Endothelial cell of umbilical vein (primary cell): ENCODE results near the gene CTIF. TPM values are rescaled to one million over a fixed set of nuclear protein-coding genes. Genes with fewer than 3 reads are reported as not detected.

Source experiments
- BruUV-seq: library from RNA; stranded (reverse); fragments of 400-500 nt; replicated peaks from 2 replicates; lab custom pipeline; 2021; lab: Mats Ljungman, UMichigan
- CTCF ChIA-PET: fragments of 300-600, 350-600 bp; sonication (Branson Sonifier 250); formaldehyde crosslinking; loops from one replicate; lab custom pipeline; 2021; ENCODE audit warnings: antibody characterized with exemption, inconsistent platforms; lab: Charles Lee
- POLR2A ChIA-PET: fragments of 300-600, 350-600 bp; sonication (Branson Sonifier 250); formaldehyde crosslinking; loops from one replicate; lab custom pipeline; 2021; ENCODE audit warnings: antibody characterized with exemption, inconsistent platforms; lab: Charles Lee
- DNase-seq: peaks from one replicate; pipeline ENCODE4 v3.0.0-alpha.2; 2011; ENCODE audit warnings: low read depth, low spot score
- FAIRE-seq: peaks from 2 replicates; lab custom pipeline; 2011; peaks lifted over from hg19 to GRCh38; lab: Jason Lieb, UNC
- H2AFZ ChIP-seq: 2 replicates; pipeline ENCODE4 v1.6.0; 2012; ENCODE audit warnings: low read depth, low read length, control low read depth, inconsistent platforms
- H3K27ac ChIP-seq: 2 replicates; pipeline ENCODE4 v1.5.1; 2011; ENCODE audit warnings: low read depth, mild to moderate bottlenecking, control low read depth, low read length, moderate library complexity; ENCODE audit not compliant: insufficient read depth
- H3K27me3 ChIP-seq, 2 experiments: 2 replicates each; pipeline versions ENCODE4 v1.6.0 to v1.6.1; 2011; ENCODE audit warnings: low read length in 2 of 2, mixed read lengths in 1 of 2; ENCODE audit not compliant: control insufficient read depth in 2 of 2, insufficient read depth in 2 of 2
- H3K36me3 ChIP-seq, 2 experiments: 2 replicates in 1 of 2; 3 replicates in 1 of 2; pipeline ENCODE4 v1.5.1; 2011; ENCODE audit warnings: low read length in 2 of 2, mild to moderate bottlenecking in 1 of 2, moderate library complexity in 1 of 2; ENCODE audit not compliant: control insufficient read depth in 2 of 2, insufficient read depth in 2 of 2; ENCODE audit errors: extremely low read depth in 1 of 2
- H3K4me1 ChIP-seq: 3 replicates; pipeline ENCODE4 v1.5.1; 2011; ENCODE audit warnings: mild to moderate bottlenecking, low read length; ENCODE audit not compliant: control insufficient read depth, insufficient read depth; ENCODE audit errors: extremely low read depth
- H3K4me2 ChIP-seq: 2 replicates; pipeline ENCODE4 v1.6.1; 2011; ENCODE audit warnings: low read length, control low read depth, mixed read lengths; ENCODE audit not compliant: insufficient read depth
- H3K4me3 ChIP-seq, 3 experiments: fragments of 200-600 bp in 1 of 3; sonication (generic), shearing (Covaris generic) in 1 of 3; replicated peaks in 1 of 3; 2 replicates each; pipeline ENCODE4 v1.5.1; 2011 to 2016; ENCODE audit warnings: control low read depth in 3 of 3, low read length in 3 of 3, mild to moderate bottlenecking in 2 of 3, inconsistent platforms in 1 of 3, low read depth in 1 of 3, moderate library complexity in 1 of 3; ENCODE audit not compliant: insufficient read depth in 1 of 3
- H3K79me2 ChIP-seq: 2 replicates; pipeline ENCODE4 v1.6.0; 2012; ENCODE audit warnings: low read length, inconsistent platforms; ENCODE audit not compliant: control insufficient read depth, insufficient read depth
- H3K9ac ChIP-seq: replicated peaks from 2 replicates; pipeline ENCODE3; 2011; ENCODE audit warnings: low read length, control low read depth; ENCODE audit not compliant: insufficient read depth; ENCODE audit errors: extremely low read depth
- H3K9me1 ChIP-seq: replicated peaks from 3 replicates; pipeline ENCODE4 v1.6.0; 2011; ENCODE audit warnings: mild to moderate bottlenecking, low read length; ENCODE audit not compliant: control insufficient read depth, insufficient read depth; ENCODE audit errors: extremely low read depth
- H3K9me3 ChIP-seq: replicated peaks from 2 replicates; pipeline ENCODE4 v1.5.1; 2012; ENCODE audit warnings: low read length, inconsistent platforms; ENCODE audit not compliant: control insufficient read depth, insufficient read depth
- H4K20me1 ChIP-seq: replicated peaks from 2 replicates; pipeline ENCODE3; 2011; ENCODE audit warnings: mild to moderate bottlenecking, low read length; ENCODE audit not compliant: control insufficient read depth, insufficient read depth; ENCODE audit errors: extremely low read depth
- CTCF ChIP-seq, 2 donors: IDR thresholded peaks; 1 replicate in 1 of 2; 2 replicates in 1 of 2; pipeline ENCODE4 v1.5.1; 2011; ENCODE audit warnings: low read length in 2 of 2, mild to moderate bottlenecking in 2 of 2, moderate library complexity in 2 of 2, control low read depth in 1 of 2, inconsistent platforms in 1 of 2, low read depth in 1 of 2; ENCODE audit not compliant: insufficient read depth in 1 of 2; ENCODE audit errors: extremely low read depth in 1 of 2
- EZH2 ChIP-seq: IDR thresholded peaks from 2 replicates; pipeline ENCODE4 v1.6.1; 2012; ENCODE audit warnings: borderline replicate concordance, low read depth, mild to moderate bottlenecking, moderate library complexity, low read length, inconsistent platforms; ENCODE audit not compliant: severe bottlenecking
- GATA2 ChIP-seq: IDR thresholded peaks from 2 replicates; pipeline ENCODE4 v1.7.0; 2011; ENCODE audit warnings: low read depth, mild to moderate bottlenecking, moderate library complexity, mixed read lengths, low read length; ENCODE audit not compliant: insufficient read length, insufficient read depth
- JUN ChIP-seq: IDR thresholded peaks from 2 replicates; pipeline ENCODE4 v1.6.1; 2011; ENCODE audit warnings: borderline replicate concordance, low read depth; ENCODE audit not compliant: insufficient read length, insufficient read depth
- MAX ChIP-seq: IDR thresholded peaks from 2 replicates; pipeline ENCODE4 v1.6.1; 2011; ENCODE audit not compliant: insufficient read depth, insufficient read length
- MYC ChIP-seq: IDR thresholded peaks from one replicate; pipeline ENCODE4 v1.6.1; 2011; ENCODE audit warnings: mild to moderate bottlenecking, low read depth, low read length
- POLR2AphosphoS5 ChIP-seq: IDR thresholded peaks from 2 replicates; pipeline ENCODE4 v1.6.1; 2012; ENCODE audit warnings: low read depth, mild to moderate bottlenecking, control low read depth, low read length, moderate library complexity; ENCODE audit not compliant: insufficient read depth
- dilution Hi-C: fragments of 300-500 bp; cut with MboI; formaldehyde crosslinking; loops from one replicate; pipeline ENCODE4 v1.15.0; 2019; ENCODE audit warnings: low sequenced_read_pairs; ENCODE audit not compliant: extremely low pct_ligation_motif_present
- intact Hi-C: fragments of 100-400 bp; cut with micrococcal nuclease; formaldehyde crosslinking; loops from one replicate; pipeline ENCODE4 v1.10.0; 2022
- polyA plus RNA-seq, 4 experiments: library from polyadenylated mRNA; depleted of rRNA in 3 of 4; stranded (reverse) in 3 of 4; unstranded in 1 of 4; fragments of >200 nt; gene quantifications; 2 replicates each; pipeline versions ENCODE4 v1.2.1 to v1.2.3, GENCODE V29; 2011 to 2012; ENCODE audit warnings: missing spikeins in 1 of 4
- total RNA-seq: library from RNA; stranded (reverse); gene quantifications from 2 replicates; pipeline ENCODE4 v1.2.3, GENCODE V29; 2021

The CTIF gene
- total and polyA plus RNA-seq, 2 donors (not counting 3 experiments of a cell fraction or from before 2014, with no cell fraction given), result 20.9 to 57.7 TPM

- no peak overlapping the region for H3K4me3 ChIP-seq
- H3K9ac ChIP-seq, result no peak overlapping the region
- H2AFZ ChIP-seq, result no peak overlapping the region
- no peak for DNase-seq
- no peaks in the 10 kb centered on the region for H3K27me3 ChIP-seq
- dilution Hi-C loops (no loop called here), intact Hi-C loops (no loop called here)
- no peak overlapping the region for H3K4me2 ChIP-seq
- H3K9me3 ChIP-seq, result no peaks in the 10 kb centered on the region
- CTCF ChIA-PET, result interaction anchor here (1.1 to 2.2 kb wide), 2 partner anchors 13 to 14 kb away, joined by 3 to 5 read pairs; no protein-coding TSS in a partner anchor
- H3K9me1 ChIP-seq, result no peaks in the 10 kb centered on the region
- H3K4me1 ChIP-seq, result no peaks in the 10 kb centered on the region
- FAIRE-seq, result no peak
- POLR2A ChIA-PET, result no interaction called here
- H3K79me2 ChIP-seq, result no peaks in the 10 kb centered on the region
- no TSS peak for BruUV-seq
- TF ChIP-seq CTCF (IDR thresholded peaks at IDR 0.05; ENCODE audit: extremely low read depth in 1 of 2, insufficient read depth in 1 of 2, low read depth in 1 of 2, low read length in 2 of 2) (no peak), JUN (no peak), POLR2AphosphoS5 (no peak), EZH2 (no peak), MAX (no peak), GATA2 (no peak), MYC (no peak)
- H3K27ac ChIP-seq, result no peak overlapping the region
- no peaks in the 10 kb centered on the region for H4K20me1 ChIP-seq
- peaks cover 0 to 3% of the 10 kb centered on the region in 2 experiments for H3K36me3 ChIP-seq
Measured at GRCh38 chr18:48813833-48814489, 275.1 kb downstream of the CTIF start.
